ENCODE data around the gene DMD.

The DMD gene

DNA sequence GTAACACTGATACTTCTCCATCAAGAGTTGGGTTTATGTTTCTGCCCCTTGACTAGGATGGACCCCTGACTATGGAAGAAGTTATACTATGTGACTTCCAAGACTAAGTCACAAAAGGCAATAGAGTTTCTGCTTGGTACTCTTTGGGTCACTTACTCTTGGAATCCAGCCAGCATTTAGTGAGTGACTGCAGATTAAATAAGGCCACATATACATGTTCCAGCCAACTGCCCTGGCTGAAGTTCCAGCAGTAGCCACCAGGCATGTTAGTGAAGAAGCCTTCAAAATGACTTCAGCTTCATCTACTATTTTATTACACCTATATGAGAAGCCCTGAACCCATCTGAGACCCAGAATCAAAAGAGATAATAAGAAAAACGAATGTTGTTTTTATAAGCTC lies 524.0 kb downstream of the DMD start:
- H3K27ac ChIP-seq: no peak overlapping the region
- no peak for DNase-seq (ENCODE audit: low read depth, low spot score)
- H3K4me3 ChIP-seq: no peak overlapping the region
- no peaks in the 10 kb centered on the region for H3K36me3 ChIP-seq (ENCODE audit: insufficient read depth, low read length)
- no peaks in the 10 kb centered on the region for H3K9me3 ChIP-seq (ENCODE audit: low read depth, low read length)
- no peak overlapping the region for H3K9ac ChIP-seq (ENCODE audit: insufficient read length)
- TF ChIP-seq POLR2AphosphoS5 (IDR thresholded peaks at IDR 0.05; ENCODE audit: borderline replicate concordance, low read depth, low read length) (no peak), EZH2 (IDR thresholded peaks at IDR 0.05) (no peak), FOXP2 (optimal IDR thresholded peaks at IDR 0.05; ENCODE audit: control extremely low read depth, extremely low read length, insufficient read depth) (no peak)

GRCh38 chrX:32678487-32678886 lies 532.9 kb downstream of the DMD start:
- Histone ChIP-seq H3K9me3 (ENCODE audit: low read depth, low read length) (no peaks in the 10 kb centered on the region), H3K9ac (ENCODE audit: insufficient read length) (no peak overlapping the region), H3K4me3 (no peak overlapping the region), H3K27ac (no peak overlapping the region), H3K36me3 (ENCODE audit: insufficient read depth, low read length) (no peaks in the 10 kb centered on the region)
- no peak for DNase-seq (ENCODE audit: low read depth, low spot score)
- TF ChIP-seq FOXP2 (optimal IDR thresholded peaks at IDR 0.05; ENCODE audit: control extremely low read depth, extremely low read length, insufficient read depth) (no peak), POLR2AphosphoS5 (IDR thresholded peaks at IDR 0.05; ENCODE audit: borderline replicate concordance, low read depth, low read length) (no peak), EZH2 (IDR thresholded peaks at IDR 0.05) (no peak)

DNA sequence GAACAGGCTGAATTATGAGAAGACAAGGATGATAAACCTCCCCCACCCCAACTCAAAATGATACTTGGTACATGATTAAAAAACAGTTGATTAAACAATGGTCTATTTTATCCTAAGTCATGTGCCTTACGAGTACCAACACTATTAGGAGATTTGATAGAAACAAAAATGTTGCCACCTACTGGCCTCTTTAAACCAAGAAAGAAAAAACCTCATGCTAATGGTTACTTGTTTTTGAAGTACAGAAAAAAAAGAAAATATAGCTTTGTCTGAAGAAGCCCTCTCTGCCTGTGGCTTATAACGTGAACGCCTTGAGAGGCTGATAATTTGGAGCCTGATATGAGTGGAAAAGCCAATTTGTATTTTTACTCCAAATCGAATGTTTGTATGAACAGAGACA lies 538.2 kb downstream of the DMD start:
- DNase-seq (ENCODE audit: low read depth, low spot score): no peak
- H3K36me3 ChIP-seq (ENCODE audit: insufficient read depth, low read length): no peaks in the 10 kb centered on the region
- H3K27ac ChIP-seq: no peak overlapping the region
- no peak overlapping the region for H3K4me3 ChIP-seq
- H3K9me3 ChIP-seq (ENCODE audit: low read depth, low read length): no peaks in the 10 kb centered on the region
- TF ChIP-seq FOXP2 (optimal IDR thresholded peaks at IDR 0.05; ENCODE audit: control extremely low read depth, extremely low read length, insufficient read depth) (no peak), POLR2AphosphoS5 (IDR thresholded peaks at IDR 0.05; ENCODE audit: borderline replicate concordance, low read depth, low read length) (no peak), EZH2 (IDR thresholded peaks at IDR 0.05) (no peak)
- no peak overlapping the region for H3K9ac ChIP-seq (ENCODE audit: insufficient read length)

GRCh38 chrX:32662516-32662915 lies 548.8 kb downstream of the DMD start:
- Histone ChIP-seq H3K36me3 (ENCODE audit: insufficient read depth, low read length) (no peaks in the 10 kb centered on the region), H3K9ac (ENCODE audit: insufficient read length) (no peak overlapping the region), H3K4me3 (no peak overlapping the region), H3K9me3 (ENCODE audit: low read depth, low read length) (no peaks in the 10 kb centered on the region), H3K27ac (no peak overlapping the region)
- DNase-seq (ENCODE audit: low read depth, low spot score): no peak
- TF ChIP-seq FOXP2 (optimal IDR thresholded peaks at IDR 0.05; ENCODE audit: control extremely low read depth, extremely low read length, insufficient read depth): no peak
- no peak for TF ChIP-seq POLR2AphosphoS5 (IDR thresholded peaks at IDR 0.05; ENCODE audit: borderline replicate concordance, low read depth, low read length)

DNA sequence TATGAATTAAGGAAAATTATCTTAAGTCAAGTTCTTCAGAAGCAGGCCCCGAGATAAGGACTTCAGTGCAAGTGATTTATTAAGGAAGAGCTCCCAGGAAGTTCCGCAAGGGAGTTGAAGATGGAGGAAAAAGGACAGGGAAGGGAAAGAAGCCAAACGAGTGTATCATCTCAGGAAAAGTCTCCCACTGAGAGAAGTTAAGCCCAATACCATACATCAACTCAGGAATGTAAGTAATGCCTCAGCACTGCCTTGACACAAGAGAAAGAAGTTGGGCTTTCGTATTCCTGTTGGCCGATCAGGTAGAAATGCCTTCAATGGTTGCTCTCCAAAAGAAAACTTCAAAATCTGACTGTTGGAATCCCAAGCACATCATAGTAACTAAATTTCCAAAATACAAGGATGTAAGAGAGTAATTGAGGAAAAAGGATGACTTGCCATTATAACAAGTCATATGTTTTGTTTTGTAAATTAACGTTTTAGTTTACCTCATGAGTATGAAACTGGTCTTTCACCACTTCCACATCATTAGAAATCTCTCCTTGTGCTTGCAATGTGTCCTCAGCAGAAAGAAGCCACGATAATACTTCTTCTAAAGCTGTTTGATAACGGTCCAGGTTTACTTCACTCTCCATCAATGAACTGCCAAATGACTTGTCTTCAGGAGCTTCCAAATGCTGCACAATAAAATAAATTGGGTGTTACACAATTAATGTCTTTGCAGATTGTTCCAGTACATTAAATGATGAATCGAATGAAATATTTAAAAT lies 566.7 kb downstream of the DMD start:
- H3K4me3 ChIP-seq: no peak overlapping the region
- no peak overlapping the region for H3K9ac ChIP-seq (ENCODE audit: insufficient read length)
- no peaks in the 10 kb centered on the region for H3K36me3 ChIP-seq (ENCODE audit: insufficient read depth, low read length)
- no peaks in the 10 kb centered on the region for H3K9me3 ChIP-seq (ENCODE audit: low read depth, low read length)
- no peak overlapping the region for H3K27ac ChIP-seq
- no peak for DNase-seq (ENCODE audit: low read depth, low spot score)
- no peak for TF ChIP-seq FOXP2 (optimal IDR thresholded peaks at IDR 0.05; ENCODE audit: control extremely low read depth, extremely low read length, insufficient read depth)
- TF ChIP-seq POLR2AphosphoS5 (IDR thresholded peaks at IDR 0.05; ENCODE audit: borderline replicate concordance, low read depth, low read length): no peak
- TF ChIP-seq EZH2 (IDR thresholded peaks at IDR 0.05): no peak

GRCh38 chrX:32642283-32642682 lies 569.1 kb downstream of the DMD start:
- no peaks in the 10 kb centered on the region for H3K9me3 ChIP-seq (ENCODE audit: low read depth, low read length)
- no peak overlapping the region for H3K27ac ChIP-seq
- H3K9ac ChIP-seq (ENCODE audit: insufficient read length): no peak overlapping the region
- no peaks in the 10 kb centered on the region for H3K36me3 ChIP-seq (ENCODE audit: insufficient read depth, low read length)
- H3K4me3 ChIP-seq: no peak overlapping the region
- TF ChIP-seq POLR2AphosphoS5 (IDR thresholded peaks at IDR 0.05; ENCODE audit: borderline replicate concordance, low read depth, low read length) (no peak), EZH2 (IDR thresholded peaks at IDR 0.05) (no peak), FOXP2 (optimal IDR thresholded peaks at IDR 0.05; ENCODE audit: control extremely low read depth, extremely low read length, insufficient read depth) (no peak)
- DNase-seq (ENCODE audit: low read depth, low spot score): no peak

DNA sequence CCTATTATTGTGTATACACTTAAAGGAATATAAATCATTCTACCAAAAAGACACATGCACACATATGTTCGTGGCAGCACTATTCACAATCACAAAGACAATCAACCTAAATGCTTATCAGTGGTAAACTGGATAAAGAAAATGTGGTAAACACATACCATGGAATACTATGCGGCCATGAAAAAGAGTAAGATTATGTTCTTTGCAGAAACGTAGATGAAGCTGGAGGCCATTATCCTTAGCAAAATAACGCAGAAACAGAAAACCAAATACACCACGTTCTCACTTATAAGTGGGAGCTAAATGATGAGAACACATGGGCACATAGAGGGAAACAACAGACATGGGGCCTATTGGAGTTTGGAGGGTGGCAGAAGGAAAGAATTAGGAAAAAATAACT lies 593.2 kb downstream of the DMD start:
- no peak overlapping the region for H3K27ac ChIP-seq
- no peaks in the 10 kb centered on the region for H3K9me3 ChIP-seq (ENCODE audit: low read depth, low read length)
- no peaks in the 10 kb centered on the region for H3K36me3 ChIP-seq (ENCODE audit: insufficient read depth, low read length)
- no peak for DNase-seq (ENCODE audit: low read depth, low spot score)
- TF ChIP-seq EZH2 (IDR thresholded peaks at IDR 0.05): no peak
- no peak for TF ChIP-seq POLR2AphosphoS5 (IDR thresholded peaks at IDR 0.05; ENCODE audit: borderline replicate concordance, low read depth, low read length)
- TF ChIP-seq FOXP2 (optimal IDR thresholded peaks at IDR 0.05; ENCODE audit: control extremely low read depth, extremely low read length, insufficient read depth): no peak
- no peak overlapping the region for H3K4me3 ChIP-seq
- no peak overlapping the region for H3K9ac ChIP-seq (ENCODE audit: insufficient read length)

DNA sequence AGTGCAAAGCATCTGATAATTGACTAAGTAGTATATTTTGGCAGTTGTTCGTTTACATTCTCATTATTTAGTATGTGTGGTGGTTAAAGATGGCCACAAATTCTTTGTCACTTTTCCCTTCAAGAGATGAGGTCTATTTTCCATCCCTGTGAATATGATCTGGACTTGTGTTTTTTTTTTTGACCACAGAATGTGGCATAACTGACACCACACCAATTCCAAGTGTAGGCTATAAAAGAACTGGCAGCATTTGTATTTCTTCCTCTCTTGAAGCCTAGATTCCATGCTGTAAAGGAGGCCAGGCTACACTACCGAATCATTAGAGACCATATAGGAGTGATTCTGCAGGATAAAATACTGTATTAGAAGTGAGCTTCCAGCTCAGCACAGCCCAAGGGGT lies 596.6 kb downstream of the DMD start:
- no peaks in the 10 kb centered on the region for H3K36me3 ChIP-seq (ENCODE audit: insufficient read depth, low read length)
- no peaks in the 10 kb centered on the region for H3K9me3 ChIP-seq (ENCODE audit: low read depth, low read length)
- DNase-seq (ENCODE audit: low read depth, low spot score): no peak
- H3K4me3 ChIP-seq: no peak overlapping the region
- no peak overlapping the region for H3K27ac ChIP-seq
- no peak overlapping the region for H3K9ac ChIP-seq (ENCODE audit: insufficient read length)
- TF ChIP-seq FOXP2 (optimal IDR thresholded peaks at IDR 0.05; ENCODE audit: control extremely low read depth, extremely low read length, insufficient read depth) (no peak), EZH2 (IDR thresholded peaks at IDR 0.05) (no peak), POLR2AphosphoS5 (IDR thresholded peaks at IDR 0.05; ENCODE audit: borderline replicate concordance, low read depth, low read length) (no peak)

- H3K36me3 ChIP-seq (ENCODE audit: insufficient read depth, low read length): no peaks in the 10 kb centered on the region
- no peak overlapping the region for H3K9ac ChIP-seq (ENCODE audit: insufficient read length)
- H3K27ac ChIP-seq: no peak overlapping the region
- H3K4me3 ChIP-seq: no peak overlapping the region
- no peak for DNase-seq (ENCODE audit: low read depth, low spot score)
- H3K9me3 ChIP-seq (ENCODE audit: low read depth, low read length): no peaks in the 10 kb centered on the region
- TF ChIP-seq EZH2 (IDR thresholded peaks at IDR 0.05): no peak
- no peak for TF ChIP-seq FOXP2 (optimal IDR thresholded peaks at IDR 0.05; ENCODE audit: control extremely low read depth, extremely low read length, insufficient read depth)
- TF ChIP-seq POLR2AphosphoS5 (IDR thresholded peaks at IDR 0.05; ENCODE audit: borderline replicate concordance, low read depth, low read length): no peak
Measured at GRCh38 chrX:32599156-32599555, 612.2 kb downstream of the DMD start.
